Ovary (tissue), 3 donors: ENCODE results near the gene PPP1R18.

ENCODE experiments used
- CTCF ChIP-seq, 3 donors: fragments of 450-650 bp in 2 of 3; fragments of 200-600 bp in 1 of 3; IDR thresholded peaks; one replicate each; pipeline versions ENCODE4 v1.5.1 to v1.8.0; 2016 to 2022; ENCODE audit warnings: antibody characterized with exemption in 3 of 3, mild to moderate bottlenecking in 1 of 3
- POLR2A ChIP-seq: fragments of 450-650 bp; IDR thresholded peaks from one replicate; pipeline ENCODE4 v1.6.1; 2017; ENCODE audit warnings: antibody characterized with exemption, mild to moderate bottlenecking, moderate library complexity
- donor health status: DM: no; HTN: no; CAD: no.

DNA sequence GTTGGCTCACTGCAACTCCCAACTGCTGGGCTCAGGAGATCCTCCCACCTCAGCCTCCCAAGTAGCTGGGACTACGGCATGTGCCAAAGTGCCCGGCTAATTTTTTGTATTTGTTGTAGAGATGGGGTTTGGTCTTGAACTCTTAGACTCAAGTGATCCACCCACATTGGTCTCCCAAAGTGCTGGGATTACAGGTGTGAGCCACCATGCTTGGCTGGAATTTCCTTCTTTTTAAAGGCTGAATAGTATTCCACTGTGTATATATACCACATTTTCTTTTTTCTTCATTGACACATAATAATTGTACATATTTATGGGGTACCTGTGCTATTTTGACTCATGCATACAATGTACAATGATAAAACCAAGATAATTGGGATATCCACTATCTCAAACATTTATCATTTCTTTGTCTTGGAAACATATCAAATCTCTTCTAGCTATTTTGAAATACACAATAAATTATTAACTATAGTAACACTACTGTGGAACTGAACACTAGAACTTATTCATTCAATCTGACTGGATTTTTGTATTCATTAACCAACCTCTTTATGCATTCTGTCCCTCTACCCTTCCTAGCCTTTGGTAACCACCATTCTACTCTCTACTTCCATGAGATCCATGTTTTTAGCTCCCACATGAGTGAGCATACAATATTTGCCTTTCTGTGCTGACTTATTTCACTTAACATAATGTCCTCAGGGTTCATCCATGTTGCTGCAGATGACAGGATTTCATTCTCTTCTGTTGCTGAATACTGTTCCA, 22.8 kb upstream of the PPP1R18 start:
- TF ChIP-seq CTCF (IDR thresholded peaks at IDR 0.05) (no peak), POLR2A (no peak)
